Activated CD4-positive, alpha-beta T cell treated with anti-CD3 and anti-CD28 coated beads, Interleukin-2, amount 10 ng/mL, durations not matched to agents 7 days and 5 days (primary cell): ENCODE results near the gene MRTFB. TPM values are rescaled to one million over a fixed set of nuclear protein-coding genes. Genes with fewer than 3 reads are reported as not detected.
"Not testable (repeated sequence)": the region's sequence is repeated elsewhere in the genome, so short reads cannot be mapped to it uniquely, and the experiment has no call there.

Source experiments
- CTCF ChIA-PET: fragments of 350-600 bp; sonication (Branson Sonifier 250); formaldehyde crosslinking; loops from one replicate; lab custom pipeline; 2021; ENCODE audit warnings: antibody characterized with exemption; lab: Charles Lee
- POLR2A ChIA-PET: fragments of 350-600 bp; sonication (Branson Sonifier 250); formaldehyde crosslinking; loops from one replicate; lab custom pipeline; 2021; ENCODE audit warnings: antibody characterized with exemption; lab: Charles Lee
- DNase-seq: peaks from one replicate; pipeline ENCODE4 v3.0.0-alpha.2; 2020
- H3K27ac Mint-ChIP-seq: one replicate; pipeline ENCODE4 v1.8.0; 2021; ENCODE audit warnings: mild to moderate bottlenecking, moderate library complexity, mixed read lengths
- H3K27me3 Mint-ChIP-seq: one replicate; pipeline ENCODE4 v1.8.0; 2021; ENCODE audit warnings: mixed read lengths
- H3K36me3 Mint-ChIP-seq: one replicate; pipeline ENCODE4 v1.8.0; 2021; ENCODE audit warnings: low read depth, mixed read lengths
- H3K4me1 Mint-ChIP-seq: one replicate; pipeline ENCODE4 v1.8.0; 2021; ENCODE audit warnings: mixed read lengths
- H3K4me3 Mint-ChIP-seq: one replicate; pipeline ENCODE4 v1.8.0; 2021; ENCODE audit warnings: mild to moderate bottlenecking, moderate library complexity, mixed read lengths
- H3K9me3 Mint-ChIP-seq: one replicate; pipeline ENCODE4 v1.8.0; 2021; ENCODE audit warnings: mixed read lengths
- total RNA-seq, 2 experiments: library from RNA; stranded (reverse); gene quantifications; one replicate each; pipeline ENCODE4 v1.2.3, GENCODE V29; 2021

Gene MRTFB
- total RNA-seq, 2 experiments from 2014 or later, result 17.7 to 21.2 TPM

DNA sequence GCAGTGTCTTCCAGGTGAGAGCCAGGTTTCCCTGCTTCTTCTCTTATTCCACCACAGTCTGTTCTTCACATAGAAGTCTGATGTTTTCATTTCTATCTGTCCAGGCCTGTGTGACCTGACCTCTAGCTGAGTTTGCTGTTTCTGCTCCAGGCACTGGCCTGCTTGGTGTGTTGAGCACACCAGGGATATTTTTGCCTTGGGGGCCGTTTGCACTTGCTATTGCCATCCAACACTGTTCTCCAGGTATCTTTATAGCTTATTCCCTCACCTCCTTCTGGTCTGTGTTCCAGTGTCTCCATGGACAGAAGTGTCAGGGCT, 41.4 kb downstream of the MRTFB start:
- CTCF ChIA-PET, result no interaction called here
- H3K4me3 Mint-ChIP-seq, result no peak overlapping the region
- POLR2A ChIA-PET, result no interaction called here

GRCh38 chr16:14113344-14113743, 42.2 kb downstream of the MRTFB start:
- Mint-ChIP-seq H3K9me3 (no peaks in the 10 kb centered on the region), H3K36me3 (no peaks in the 10 kb centered on the region), H3K4me1 (peaks cover 17% of the 10 kb centered on the region), H3K27me3 (no peaks in the 10 kb centered on the region), H3K27ac (no peak overlapping the region), H3K4me3 (no peak overlapping the region)
- POLR2A ChIA-PET, result no interaction called here
- DNase-seq, result no peak
- CTCF ChIA-PET, result interaction anchor here (1.1 kb wide), 1 partner anchor 17 kb away, joined by 3 read pairs; no protein-coding TSS in a partner anchor

More for the DNA sequence above, 41.4 kb downstream of the MRTFB start:
- Mint-ChIP-seq H3K27ac (no peak overlapping the region), H3K9me3 (no peaks in the 10 kb centered on the region), H3K27me3 (no peaks in the 10 kb centered on the region), H3K4me1 (peaks cover 20% of the 10 kb centered on the region), H3K36me3 (no peaks in the 10 kb centered on the region)
- DNase-seq, result no peak

- peaks cover 4% of the 10 kb centered on the region for H3K36me3 Mint-ChIP-seq
- no peak for DNase-seq
- CTCF ChIA-PET, result no interaction called here
- peaks cover 4% of the 10 kb centered on the region for H3K4me1 Mint-ChIP-seq
- no peaks in the 10 kb centered on the region for H3K9me3 Mint-ChIP-seq
- POLR2A ChIA-PET, result no interaction called here
- H3K4me3 Mint-ChIP-seq, result no peak overlapping the region
- no peak overlapping the region for H3K27ac Mint-ChIP-seq
- H3K27me3 Mint-ChIP-seq, result no peaks in the 10 kb centered on the region
Measured at GRCh38 chr16:14117051-14117450, 45.9 kb downstream of the MRTFB start.

- Mint-ChIP-seq H3K9me3 (no peaks in the 10 kb centered on the region), H3K27ac (no peak overlapping the region), H3K27me3 (no peaks in the 10 kb centered on the region), H3K36me3 (peaks cover 4% of the 10 kb centered on the region), H3K4me1 (peaks cover 2% of the 10 kb centered on the region), H3K4me3 (no peak overlapping the region)
- ChIA-PET POLR2A (no interaction called here), CTCF (no interaction called here)
- no peak for DNase-seq
Measured at GRCh38 chr16:14119799-14120198, 48.7 kb downstream of the MRTFB start.

DNA sequence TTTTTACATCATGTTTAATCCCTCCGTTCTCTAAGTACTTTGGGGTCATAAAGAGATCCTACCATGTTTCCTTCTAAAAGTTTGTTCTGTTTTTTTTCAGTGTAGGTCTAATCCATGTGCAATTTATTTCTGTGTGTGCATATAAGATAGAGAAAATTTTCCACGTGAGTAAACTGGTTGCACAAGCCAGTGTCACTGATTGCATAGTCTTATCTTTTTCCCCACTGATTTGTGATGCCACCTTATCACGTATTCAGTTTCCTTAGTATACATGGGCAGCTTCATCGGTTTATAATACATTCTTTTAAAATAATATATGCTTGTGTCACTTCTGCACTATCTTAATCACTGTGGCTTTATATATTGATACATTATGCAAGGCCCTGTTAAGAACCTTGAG, 49.2 kb downstream of the MRTFB start:
- Mint-ChIP-seq H3K27ac (no peak overlapping the region), H3K27me3 (no peaks in the 10 kb centered on the region), H3K36me3 (peaks cover 4% of the 10 kb centered on the region), H3K9me3 (no peaks in the 10 kb centered on the region), H3K4me3 (no peak overlapping the region), H3K4me1 (peaks cover 2% of the 10 kb centered on the region)
- CTCF ChIA-PET, result no interaction called here
- no peak for DNase-seq
- POLR2A ChIA-PET, result no interaction called here

DNA sequence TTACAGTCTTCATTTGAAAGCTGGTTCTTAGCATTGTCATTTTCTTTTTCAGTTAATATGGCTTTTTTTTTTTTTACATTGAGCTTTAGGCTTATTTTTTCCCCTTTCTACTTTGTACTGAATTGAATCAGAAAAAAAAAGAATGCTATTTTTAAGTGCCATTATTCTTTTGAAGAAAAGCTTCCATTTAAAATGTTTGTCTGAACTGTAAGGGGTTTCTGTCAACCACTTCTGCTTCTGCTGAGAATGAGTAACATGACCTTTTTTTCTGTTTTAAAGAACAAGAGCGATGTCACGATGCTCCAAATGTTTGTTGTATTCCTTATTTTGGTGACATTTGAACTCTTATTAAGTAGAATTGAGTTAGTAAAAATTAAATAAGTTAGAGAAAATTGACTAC, 50.0 kb downstream of the MRTFB start:
- no peak overlapping the region for H3K27ac Mint-ChIP-seq
- CTCF ChIA-PET, result no interaction called here
- H3K36me3 Mint-ChIP-seq, result peaks cover 4% of the 10 kb centered on the region
- POLR2A ChIA-PET, result no interaction called here
- H3K4me3 Mint-ChIP-seq, result no peak overlapping the region
- no peaks in the 10 kb centered on the region for H3K9me3 Mint-ChIP-seq
- no peaks in the 10 kb centered on the region for H3K27me3 Mint-ChIP-seq
- DNase-seq, result no peak
- H3K4me1 Mint-ChIP-seq, result peaks cover 2% of the 10 kb centered on the region

DNA sequence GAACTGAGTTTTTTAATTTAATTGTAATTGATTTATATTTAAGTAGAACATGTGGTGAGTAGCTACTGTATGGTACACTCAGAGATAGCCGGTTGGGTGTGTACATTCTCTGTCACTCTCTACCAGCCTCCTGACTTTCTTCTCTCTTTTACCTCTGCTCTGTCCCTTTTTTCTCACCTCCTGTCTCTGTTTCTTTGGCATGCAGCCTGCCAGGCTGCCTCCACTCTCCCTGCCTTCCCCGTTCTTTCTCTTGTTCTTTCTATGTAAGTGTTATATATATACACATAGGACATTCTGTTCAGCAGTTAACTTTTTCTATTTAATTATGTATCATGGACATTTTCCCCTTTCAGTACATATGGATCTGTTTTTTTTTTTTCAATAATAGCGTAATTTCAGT, 50.8 kb downstream of the MRTFB start:
- Mint-ChIP-seq H3K27ac (no peak overlapping the region), H3K36me3 (peaks cover 4% of the 10 kb centered on the region), H3K27me3 (no peaks in the 10 kb centered on the region), H3K4me1 (peaks cover 2% of the 10 kb centered on the region), H3K4me3 (no peak overlapping the region), H3K9me3 (no peaks in the 10 kb centered on the region)
- ChIA-PET POLR2A (no interaction called here), CTCF (no interaction called here)
- no peak for DNase-seq

DNA sequence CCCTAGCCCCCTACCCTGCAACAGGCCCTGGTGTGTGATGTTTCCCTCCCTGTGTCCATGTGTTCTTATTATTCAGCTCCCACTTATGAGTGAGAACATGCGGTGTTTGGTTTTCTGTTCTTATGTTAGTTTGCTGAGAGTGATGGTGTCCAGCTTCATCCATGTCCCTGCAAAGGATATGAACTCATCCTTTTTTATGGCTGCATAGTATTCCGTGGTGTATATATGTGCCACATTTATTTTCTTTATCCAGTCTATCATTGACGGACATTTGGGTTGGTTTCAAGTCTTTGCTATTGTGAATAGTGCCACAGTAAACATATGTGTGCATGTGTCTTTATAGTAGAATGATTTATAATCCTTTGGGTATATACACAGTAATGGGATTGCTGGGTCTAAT, 51.3 kb downstream of the MRTFB start:
- CTCF ChIA-PET, H3K9me3 Mint-ChIP-seq, H3K36me3 Mint-ChIP-seq, POLR2A ChIA-PET, H3K27ac Mint-ChIP-seq, DNase-seq, H3K4me1 Mint-ChIP-seq, H3K27me3 Mint-ChIP-seq, H3K4me3 Mint-ChIP-seq: not testable (repeated sequence)

- Mint-ChIP-seq H3K27me3 (no peaks in the 10 kb centered on the region), H3K27ac (no peak overlapping the region), H3K9me3 (no peaks in the 10 kb centered on the region), H3K36me3 (peaks cover under 1% of the 10 kb centered on the region), H3K4me3 (no peak overlapping the region), H3K4me1 (peaks cover 2% of the 10 kb centered on the region)
- no peak for DNase-seq
- ChIA-PET CTCF (no interaction called here), POLR2A (no interaction called here)
Measured at GRCh38 chr16:14125000-14125681, 54.0 kb downstream of the MRTFB start.

DNA sequence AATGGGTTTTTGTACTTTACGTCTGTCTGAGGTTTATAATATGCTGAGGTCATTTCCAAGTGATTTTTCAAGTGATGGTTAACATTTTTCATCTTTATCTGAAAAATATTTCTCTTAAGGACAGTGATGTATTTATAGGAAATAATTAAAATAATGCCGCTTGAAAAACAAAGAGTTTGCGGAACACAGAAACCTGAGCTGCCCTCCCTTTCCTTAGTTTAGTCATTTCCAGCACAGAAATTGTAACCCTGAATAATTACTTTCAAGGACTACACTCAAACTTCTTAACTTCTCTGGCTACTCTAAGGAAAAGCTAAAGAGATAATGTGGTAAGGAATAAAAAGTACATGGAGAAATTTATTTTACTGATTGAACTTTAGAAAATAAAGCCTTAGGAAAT, 54.6 kb downstream of the MRTFB start:
- Mint-ChIP-seq H3K4me3 (no peak overlapping the region), H3K9me3 (no peaks in the 10 kb centered on the region), H3K27me3 (no peaks in the 10 kb centered on the region), H3K4me1 (peaks cover under 1% of the 10 kb centered on the region), H3K36me3 (peaks cover 2% of the 10 kb centered on the region), H3K27ac (no peak overlapping the region)
- ChIA-PET CTCF (no interaction called here), POLR2A (no interaction called here)
- no peak for DNase-seq

GRCh38 chr16:14128097-14128496, 57.0 kb downstream of the MRTFB start:
- H3K27me3 Mint-ChIP-seq, result no peaks in the 10 kb centered on the region
- H3K36me3 Mint-ChIP-seq, result peaks cover 2% of the 10 kb centered on the region
- H3K9me3 Mint-ChIP-seq, result no peaks in the 10 kb centered on the region
- H3K27ac Mint-ChIP-seq, result no peak overlapping the region
- DNase-seq, result no peak
- CTCF ChIA-PET, result no interaction called here
- POLR2A ChIA-PET, result no interaction called here
- H3K4me3 Mint-ChIP-seq, result no peak overlapping the region
- H3K4me1 Mint-ChIP-seq, result peaks cover 2% of the 10 kb centered on the region

DNA sequence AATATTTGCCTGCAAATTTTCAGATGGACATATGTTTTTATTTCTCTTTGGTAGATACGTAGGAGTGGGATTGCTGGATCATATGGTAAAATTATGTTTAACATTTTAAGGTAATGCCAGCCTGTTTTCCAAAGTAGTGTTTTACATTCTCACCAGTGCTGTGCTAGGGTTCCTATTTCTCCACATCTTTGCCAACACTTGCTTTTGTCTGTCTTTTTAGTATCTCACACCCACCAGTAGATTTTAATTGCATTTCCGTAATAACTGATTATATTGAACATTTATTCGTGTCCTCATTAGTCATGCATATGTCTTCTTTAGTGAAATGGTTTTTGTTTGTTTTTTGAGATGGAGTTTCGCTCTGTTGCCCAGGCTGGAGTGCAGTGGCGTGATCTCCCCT, 58.4 kb downstream of the MRTFB start:
- H3K4me1 Mint-ChIP-seq, result peaks cover 2% of the 10 kb centered on the region
- no peak overlapping the region for H3K4me3 Mint-ChIP-seq
- no peaks in the 10 kb centered on the region for H3K27me3 Mint-ChIP-seq
- H3K36me3 Mint-ChIP-seq, result peaks cover 2% of the 10 kb centered on the region
- CTCF ChIA-PET, result no interaction called here
- DNase-seq, result no peak
- POLR2A ChIA-PET, result no interaction called here
- H3K9me3 Mint-ChIP-seq, result no peaks in the 10 kb centered on the region
- H3K27ac Mint-ChIP-seq, result no peak overlapping the region

- CTCF ChIA-PET, result no interaction called here
- DNase-seq, result no peak
- POLR2A ChIA-PET, result no interaction called here
- no peak overlapping the region for H3K4me3 Mint-ChIP-seq
- H3K36me3 Mint-ChIP-seq, result peaks cover 10% of the 10 kb centered on the region
- H3K27me3 Mint-ChIP-seq, result no peaks in the 10 kb centered on the region
- no peak overlapping the region for H3K27ac Mint-ChIP-seq
- H3K4me1 Mint-ChIP-seq, result peaks cover 2% of the 10 kb centered on the region
- no peaks in the 10 kb centered on the region for H3K9me3 Mint-ChIP-seq
Measured at GRCh38 chr16:14131774-14132695, 60.9 kb downstream of the MRTFB start.
